ENCODE measurements around the gene MAPK9.

Gene MAPK9

DNA sequence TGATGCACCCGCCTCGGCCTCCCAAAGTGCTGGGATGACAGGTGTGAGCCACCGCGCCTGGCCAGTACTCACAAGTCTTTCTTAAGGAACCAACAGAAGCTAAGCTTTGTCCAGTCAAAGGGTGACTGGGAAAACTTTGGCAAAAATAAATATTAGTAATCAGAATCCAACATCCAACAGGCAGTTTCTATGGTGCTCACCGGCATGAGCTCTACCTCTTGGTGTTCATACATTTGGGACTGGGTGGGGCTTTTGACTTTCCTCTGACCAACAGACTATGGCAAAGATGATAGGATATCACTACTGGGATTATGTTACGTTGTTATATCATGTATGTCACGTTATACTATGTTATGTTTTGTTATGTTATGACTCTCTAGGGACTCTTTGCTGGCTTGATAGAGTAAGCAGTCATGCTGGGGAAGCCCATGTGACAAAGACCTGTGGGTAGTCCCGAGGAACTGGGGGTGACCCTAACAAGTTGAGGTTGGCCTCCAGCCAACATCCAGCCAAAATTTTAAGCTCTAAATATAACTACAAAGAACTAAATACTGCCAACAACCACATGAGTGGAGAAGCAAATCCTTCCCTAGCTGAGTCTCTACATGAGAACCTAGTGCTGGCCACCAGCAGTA, 88.8 kb downstream of the MAPK9 start:
- no peak overlapping the region for H2AFZ ChIP-seq (ENCODE audit: low read length)
- no peak overlapping the region for H2BK120ac ChIP-seq (ENCODE audit: low read depth, low read length)
- H2BK15ac ChIP-seq (ENCODE audit: low read length), result no peak overlapping the region
- no peak overlapping the region for H3K23ac ChIP-seq (ENCODE audit: low read depth, low read length, poor library complexity)
- no CpG with 5 or more reads among the region's 8 CpGs for WGBS, 2 donors (ENCODE audit: extremely low coverage in 2 of 2, insufficient read length in 2 of 2, insufficient replicate concordance in 1 of 2)
- H2AK5ac ChIP-seq (ENCODE audit: low read depth, low read length), result no peak overlapping the region
- no peak overlapping the region for H2BK12ac ChIP-seq (ENCODE audit: low read length)
- H3K79me1 ChIP-seq (ENCODE audit: low read depth, low read length), result no peaks in the 10 kb centered on the region
- H2BK5ac ChIP-seq (ENCODE audit: low read length), result no peak overlapping the region
- no peak overlapping the region for H4K8ac ChIP-seq (ENCODE audit: low read depth, low read length)
- no peak overlapping the region for H4K91ac ChIP-seq (ENCODE audit: low read depth, low read length, poor library complexity)
- no peak overlapping the region for H3K14ac ChIP-seq (ENCODE audit: low read length)
- no peaks in the 10 kb centered on the region for H3K36me3 ChIP-seq (replicated peaks in 1 of 2; ENCODE audit: control insufficient read depth in 2 of 2, insufficient read depth in 2 of 2, low read length in 2 of 2)
- no peak overlapping the region for H3K18ac ChIP-seq (ENCODE audit: low read length)
- no peak overlapping the region for H3K4ac ChIP-seq (ENCODE audit: low read length)
- H3K4me3 ChIP-seq (ENCODE audit: low read length in 2 of 2), result no peak overlapping the region
- no peak for DNase-seq (ENCODE audit: low spot score)
- no peak overlapping the region for H3K9ac ChIP-seq (ENCODE audit: low read depth, low read length, poor library complexity)
- no peak overlapping the region for H3K27ac ChIP-seq (replicated peaks; ENCODE audit: low read length)
- H3K27me3 ChIP-seq (ENCODE audit: control insufficient read depth in 3 of 3, insufficient read depth in 3 of 3, low read depth in 1 of 3, low read length in 3 of 3), result peaks cover 0 to 18% (median 9%) of the 10 kb centered on the region in 3 experiments
- H3K9me3 ChIP-seq (replicated peaks in 1 of 2; ENCODE audit: control insufficient read depth in 2 of 2, insufficient read depth in 1 of 2, low read depth in 1 of 2, low read length in 2 of 2), result no peaks in the 10 kb centered on the region
- H3K4me1 ChIP-seq (ENCODE audit: control insufficient read depth in 2 of 2, insufficient read depth in 1 of 2, low read depth in 1 of 2, low read length in 2 of 2), result peaks cover 0 to 7% of the 10 kb centered on the region in 2 donors
- no peak overlapping the region for H3K4me2 ChIP-seq (ENCODE audit: insufficient read depth, low read length, poor library complexity, severe bottlenecking)

DNA sequence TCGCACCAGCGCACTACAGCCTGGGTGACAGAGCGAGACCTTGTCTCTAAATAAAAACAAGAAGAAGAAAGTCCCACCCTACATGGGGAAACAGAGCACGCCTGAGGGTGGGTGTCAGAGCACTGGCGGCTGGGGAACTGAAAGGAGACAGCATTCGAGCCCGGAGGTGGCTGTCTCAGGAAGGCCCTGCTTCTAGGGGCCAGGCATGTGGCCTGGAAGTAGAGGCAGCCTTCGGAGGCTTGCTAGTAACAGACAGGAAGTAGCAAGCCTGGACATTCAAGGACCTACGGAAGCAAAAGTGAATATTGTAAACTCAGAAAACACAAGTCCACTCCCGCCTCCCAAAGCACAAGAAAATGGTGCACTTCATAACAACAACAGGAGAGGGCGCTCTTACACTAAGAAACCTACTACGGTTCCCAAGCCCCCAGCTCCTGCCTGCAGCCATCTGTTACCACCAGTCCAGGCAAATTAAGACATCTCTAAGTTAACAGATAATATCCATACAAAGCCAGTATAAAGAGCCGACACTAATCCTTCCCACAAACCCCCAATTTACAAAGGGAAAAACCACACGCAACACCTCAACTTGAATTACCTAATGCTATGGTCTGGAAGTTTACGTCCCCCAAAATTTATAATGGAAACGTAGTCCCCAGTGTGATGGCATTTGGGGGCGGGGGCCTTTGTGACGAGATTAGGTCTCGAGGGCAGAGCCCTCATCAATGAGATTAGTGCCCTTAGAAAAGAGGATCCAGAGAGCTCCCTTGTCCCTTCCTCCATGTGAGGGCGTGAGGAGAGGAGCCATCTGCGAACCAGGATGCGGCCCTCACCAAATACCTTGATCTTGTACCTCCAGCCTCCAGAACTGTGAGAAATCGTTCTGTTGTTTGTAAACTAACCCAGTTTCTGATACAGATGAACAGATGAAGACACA, 90.6 kb downstream of the MAPK9 start:
- Histone ChIP-seq H2BK12ac (ENCODE audit: low read length) (no peak overlapping the region), H2AFZ (ENCODE audit: low read length) (no peak overlapping the region), H3K23ac (ENCODE audit: low read depth, low read length, poor library complexity) (no peak overlapping the region), H3K79me1 (ENCODE audit: low read depth, low read length) (no peaks in the 10 kb centered on the region), H3K36me3 (replicated peaks in 1 of 2; ENCODE audit: control insufficient read depth in 2 of 2, insufficient read depth in 2 of 2, low read length in 2 of 2) (no peaks in the 10 kb centered on the region), H3K14ac (ENCODE audit: low read length) (no peak overlapping the region), H3K27me3 (ENCODE audit: control insufficient read depth in 3 of 3, insufficient read depth in 3 of 3, low read depth in 1 of 3, low read length in 3 of 3) (peaks cover 0 to under 1% (median 0%) of the 10 kb centered on the region in 3 experiments), H3K27ac (replicated peaks; ENCODE audit: low read length) (no peak overlapping the region), H4K91ac (ENCODE audit: low read depth, low read length, poor library complexity) (no peak overlapping the region), H3K4me1 (ENCODE audit: control insufficient read depth in 2 of 2, insufficient read depth in 1 of 2, low read depth in 1 of 2, low read length in 2 of 2) (peaks cover 0 to 2% of the 10 kb centered on the region in 2 donors), H2AK5ac (ENCODE audit: low read depth, low read length) (no peak overlapping the region), H2BK5ac (ENCODE audit: low read length) (no peak overlapping the region), H3K4me2 (ENCODE audit: insufficient read depth, low read length, poor library complexity, severe bottlenecking) (no peak overlapping the region), H3K18ac (ENCODE audit: low read length) (no peak overlapping the region), H2BK120ac (ENCODE audit: low read depth, low read length) (no peak overlapping the region), H3K9ac (ENCODE audit: low read depth, low read length, poor library complexity) (no peak overlapping the region), H2BK15ac (ENCODE audit: low read length) (no peak overlapping the region), H3K4me3 (ENCODE audit: low read length in 2 of 2) (no peak overlapping the region), H3K9me3 (replicated peaks in 1 of 2; ENCODE audit: control insufficient read depth in 2 of 2, insufficient read depth in 1 of 2, low read depth in 1 of 2, low read length in 2 of 2) (no peaks in the 10 kb centered on the region), H3K4ac (ENCODE audit: low read length) (no peak overlapping the region), H4K8ac (ENCODE audit: low read depth, low read length) (no peak overlapping the region)
- DNase-seq (ENCODE audit: low spot score), result peak; percentile 49
- no CpG with 5 or more reads among the region's 23 CpGs for WGBS, 2 donors (ENCODE audit: extremely low coverage in 2 of 2, insufficient read length in 2 of 2, insufficient replicate concordance in 1 of 2)

DNA sequence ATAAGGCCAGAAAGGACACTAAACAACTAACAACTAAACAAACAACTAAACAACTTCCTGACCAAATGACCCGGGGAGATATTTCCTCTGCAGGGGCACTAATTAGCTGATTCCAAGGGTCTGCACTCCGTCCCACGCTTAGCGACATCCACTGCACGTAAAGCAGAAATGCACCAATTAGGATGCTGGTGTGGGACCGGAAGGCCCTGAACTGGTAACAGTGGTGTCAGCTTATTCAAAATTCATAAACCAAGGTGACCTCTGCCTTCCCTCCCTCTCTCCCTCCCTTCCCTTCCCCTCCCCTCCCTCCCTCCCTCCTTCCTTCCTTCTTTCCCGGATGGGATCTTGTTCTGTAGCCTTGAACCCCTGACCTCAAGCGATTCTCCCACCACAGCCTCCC, 92.5 kb downstream of the MAPK9 start:
- H3K4ac ChIP-seq (ENCODE audit: low read length), result no peak overlapping the region
- no peak overlapping the region for H4K91ac ChIP-seq (ENCODE audit: low read depth, low read length, poor library complexity)
- H2BK5ac ChIP-seq (ENCODE audit: low read length), result no peak overlapping the region
- H3K79me1 ChIP-seq (ENCODE audit: low read depth, low read length), result no peaks in the 10 kb centered on the region
- H2AK5ac ChIP-seq (ENCODE audit: low read depth, low read length), result no peak overlapping the region
- H3K23ac ChIP-seq (ENCODE audit: low read depth, low read length, poor library complexity), result no peak overlapping the region
- no peak overlapping the region for H2BK120ac ChIP-seq (ENCODE audit: low read depth, low read length)
- H3K27ac ChIP-seq (replicated peaks; ENCODE audit: low read length), result no peak overlapping the region
- H3K4me2 ChIP-seq (ENCODE audit: insufficient read depth, low read length, poor library complexity, severe bottlenecking), result no peak overlapping the region
- H3K18ac ChIP-seq (ENCODE audit: low read length), result no peak overlapping the region
- H2BK12ac ChIP-seq (ENCODE audit: low read length), result no peak overlapping the region
- H3K9me3 ChIP-seq (replicated peaks in 1 of 2; ENCODE audit: control insufficient read depth in 2 of 2, insufficient read depth in 1 of 2, low read depth in 1 of 2, low read length in 2 of 2), result no peaks in the 10 kb centered on the region
- H4K8ac ChIP-seq (ENCODE audit: low read depth, low read length), result no peak overlapping the region
- H3K4me1 ChIP-seq (ENCODE audit: control insufficient read depth in 2 of 2, insufficient read depth in 1 of 2, low read depth in 1 of 2, low read length in 2 of 2), result peaks cover 0 to 2% of the 10 kb centered on the region in 2 donors
- no peaks in the 10 kb centered on the region for H3K27me3 ChIP-seq (ENCODE audit: control insufficient read depth in 3 of 3, insufficient read depth in 3 of 3, low read depth in 1 of 3, low read length in 3 of 3)
- H2AFZ ChIP-seq (ENCODE audit: low read length), result no peak overlapping the region
- no peak overlapping the region for H3K9ac ChIP-seq (ENCODE audit: low read depth, low read length, poor library complexity)
- DNase-seq (ENCODE audit: low spot score), result no peak
- H3K14ac ChIP-seq (ENCODE audit: low read length), result no peak overlapping the region
- H3K4me3 ChIP-seq (ENCODE audit: low read length in 2 of 2), result no peak overlapping the region
- WGBS, 2 donors (ENCODE audit: extremely low coverage in 2 of 2, insufficient read length in 2 of 2, insufficient replicate concordance in 1 of 2), result no CpG with 5 or more reads among the region's 8 CpGs
- no peak overlapping the region for H2BK15ac ChIP-seq (ENCODE audit: low read length)
- H3K36me3 ChIP-seq (replicated peaks in 1 of 2; ENCODE audit: control insufficient read depth in 2 of 2, insufficient read depth in 2 of 2, low read length in 2 of 2), result no peaks in the 10 kb centered on the region

GRCh38 chr5:180198208-180198607, 93.7 kb downstream of the MAPK9 start:
- no peak overlapping the region for H4K8ac ChIP-seq (ENCODE audit: low read depth, low read length)
- no peak overlapping the region for H4K91ac ChIP-seq (ENCODE audit: low read depth, low read length, poor library complexity)
- H2BK12ac ChIP-seq (ENCODE audit: low read length), result no peak overlapping the region
- H3K14ac ChIP-seq (ENCODE audit: low read length), result no peak overlapping the region
- H2AK5ac ChIP-seq (ENCODE audit: low read depth, low read length), result no peak overlapping the region
- no peak overlapping the region for H2AFZ ChIP-seq (ENCODE audit: low read length)
- no peaks in the 10 kb centered on the region for H3K27me3 ChIP-seq (ENCODE audit: control insufficient read depth in 3 of 3, insufficient read depth in 3 of 3, low read depth in 1 of 3, low read length in 3 of 3)
- no peak for DNase-seq (ENCODE audit: low spot score)
- no peak overlapping the region for H3K27ac ChIP-seq (replicated peaks; ENCODE audit: low read length)
- no CpG with 5 or more reads among the region's 4 CpGs for WGBS, 2 donors (ENCODE audit: extremely low coverage in 2 of 2, insufficient read length in 2 of 2, insufficient replicate concordance in 1 of 2)
- H3K4me1 ChIP-seq (ENCODE audit: control insufficient read depth in 2 of 2, insufficient read depth in 1 of 2, low read depth in 1 of 2, low read length in 2 of 2), result peaks cover 0 to 2% of the 10 kb centered on the region in 2 donors
- no peaks in the 10 kb centered on the region for H3K9me3 ChIP-seq (replicated peaks in 1 of 2; ENCODE audit: control insufficient read depth in 2 of 2, insufficient read depth in 1 of 2, low read depth in 1 of 2, low read length in 2 of 2)
- no peak overlapping the region for H3K9ac ChIP-seq (ENCODE audit: low read depth, low read length, poor library complexity)
- H3K4ac ChIP-seq (ENCODE audit: low read length), result no peak overlapping the region
- no peak overlapping the region for H2BK15ac ChIP-seq (ENCODE audit: low read length)
- H3K23ac ChIP-seq (ENCODE audit: low read depth, low read length, poor library complexity), result no peak overlapping the region
- no peak overlapping the region for H3K4me3 ChIP-seq (ENCODE audit: low read length in 2 of 2)
- H2BK120ac ChIP-seq (ENCODE audit: low read depth, low read length), result no peak overlapping the region
- no peaks in the 10 kb centered on the region for H3K79me1 ChIP-seq (ENCODE audit: low read depth, low read length)
- no peak overlapping the region for H3K18ac ChIP-seq (ENCODE audit: low read length)
- H3K4me2 ChIP-seq (ENCODE audit: insufficient read depth, low read length, poor library complexity, severe bottlenecking), result no peak overlapping the region
- no peaks in the 10 kb centered on the region for H3K36me3 ChIP-seq (replicated peaks in 1 of 2; ENCODE audit: control insufficient read depth in 2 of 2, insufficient read depth in 2 of 2, low read length in 2 of 2)
- H2BK5ac ChIP-seq (ENCODE audit: low read length), result no peak overlapping the region
